GM10248 (cell line): ENCODE measurements around the gene EPHA2.

Source experiments
- CTCF ChIA-PET: fragments of 300-600 bp; sonication (Branson Sonifier 250); formaldehyde crosslinking; extraction: SDS; loops from one replicate; lab custom pipeline; 2021; ENCODE audit warnings: antibody characterized with exemption; lab: Yijun Ruan, JAX
- POLR2A ChIA-PET: fragments of 350-650 bp; sonication (Branson Sonifier 250); formaldehyde crosslinking; extraction: SDS; loops from one replicate; lab custom pipeline; 2020; ENCODE audit warnings: antibody characterized with exemption; lab: Yijun Ruan, JAX
- DNase-seq: peaks from one replicate; pipeline ENCODE4 v3.0.0; 2012; ENCODE audit errors: extremely low spot score
- TF ChIP-seq, protein P1 (sequence below): IDR thresholded peaks from 2 replicates; pipeline ENCODE4 v1.5.1; 2012; ENCODE audit warnings: mild to moderate bottlenecking, low read depth; ENCODE audit errors: extremely low read depth, missing control alignments, control extremely low read depth

The EPHA2 gene

DNA sequence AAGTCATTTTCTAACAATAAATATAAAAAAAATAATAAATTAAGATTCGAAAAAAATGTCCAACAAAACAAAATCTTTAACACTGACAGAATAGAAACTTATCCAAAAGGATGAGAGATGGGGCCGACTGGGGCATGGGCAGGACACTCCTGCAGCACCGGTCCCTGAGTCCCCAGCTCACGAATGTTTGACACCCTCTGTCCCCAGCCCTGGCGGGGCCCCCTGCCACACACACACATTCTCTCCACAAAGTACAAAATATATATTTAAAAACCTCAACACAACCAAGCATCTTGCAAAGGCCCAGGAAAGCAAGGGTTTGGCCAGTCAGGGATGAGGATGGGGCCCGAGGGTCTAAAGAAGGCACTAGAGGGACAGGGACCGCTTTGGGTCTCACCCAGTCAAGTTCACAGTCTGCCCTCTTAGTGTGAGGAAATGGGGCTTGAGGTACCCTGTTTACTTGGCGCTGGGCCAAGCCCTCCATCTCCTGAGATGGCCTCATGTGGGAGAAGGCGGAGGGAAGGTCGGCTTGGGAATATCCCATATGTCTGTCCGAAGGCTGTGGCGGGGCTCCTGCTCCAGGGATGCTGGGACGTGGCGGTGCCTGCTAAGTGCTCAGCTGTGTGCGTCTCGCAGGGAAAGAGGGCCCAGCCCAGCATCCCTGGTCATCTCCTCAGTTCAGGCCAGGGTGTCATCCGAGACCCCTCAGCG, 31.3 kb downstream of the EPHA2 start:
- CTCF ChIA-PET: interaction anchor here (1.9 kb wide), 1 partner anchor 42 kb away, joined by 5 read pairs; no protein-coding TSS in a partner anchor
- DNase-seq: no peak
- POLR2A ChIA-PET: no interaction called here
- TF ChIP-seq, protein P1, sequence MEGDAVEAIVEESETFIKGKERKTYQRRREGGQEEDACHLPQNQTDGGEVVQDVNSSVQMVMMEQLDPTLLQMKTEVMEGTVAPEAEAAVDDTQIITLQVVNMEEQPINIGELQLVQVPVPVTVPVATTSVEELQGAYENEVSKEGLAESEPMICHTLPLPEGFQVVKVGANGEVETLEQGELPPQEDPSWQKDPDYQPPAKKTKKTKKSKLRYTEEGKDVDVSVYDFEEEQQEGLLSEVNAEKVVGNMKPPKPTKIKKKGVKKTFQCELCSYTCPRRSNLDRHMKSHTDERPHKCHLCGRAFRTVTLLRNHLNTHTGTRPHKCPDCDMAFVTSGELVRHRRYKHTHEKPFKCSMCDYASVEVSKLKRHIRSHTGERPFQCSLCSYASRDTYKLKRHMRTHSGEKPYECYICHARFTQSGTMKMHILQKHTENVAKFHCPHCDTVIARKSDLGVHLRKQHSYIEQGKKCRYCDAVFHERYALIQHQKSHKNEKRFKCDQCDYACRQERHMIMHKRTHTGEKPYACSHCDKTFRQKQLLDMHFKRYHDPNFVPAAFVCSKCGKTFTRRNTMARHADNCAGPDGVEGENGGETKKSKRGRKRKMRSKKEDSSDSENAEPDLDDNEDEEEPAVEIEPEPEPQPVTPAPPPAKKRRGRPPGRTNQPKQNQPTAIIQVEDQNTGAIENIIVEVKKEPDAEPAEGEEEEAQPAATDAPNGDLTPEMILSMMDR: no peak

DNA sequence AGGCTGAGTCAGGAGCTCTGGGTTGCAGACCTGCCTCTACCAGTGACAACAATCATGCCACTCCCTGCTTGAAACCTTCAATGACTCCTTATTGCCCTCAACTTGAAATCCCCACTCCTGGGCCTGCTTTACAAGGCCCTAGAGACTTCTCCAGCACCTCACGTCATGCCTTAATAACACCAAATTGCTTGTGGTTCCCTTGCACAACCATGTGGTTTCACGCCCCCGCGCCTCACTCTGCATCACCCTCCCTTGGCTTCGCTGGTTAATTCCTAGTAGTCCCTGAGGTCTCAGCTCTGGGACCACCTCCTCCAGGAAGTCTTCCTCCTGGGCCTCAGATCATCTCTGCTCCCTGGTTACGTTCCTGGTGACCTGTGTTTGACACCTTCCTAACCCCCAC, 33.0 kb downstream of the EPHA2 start:
- TF ChIP-seq, protein P1: no peak
- ChIA-PET POLR2A (interaction anchor here (0.5 kb wide), 1 partner anchor 142 kb away, joined by 4 read pairs; no protein-coding TSS in a partner anchor), CTCF (interaction anchor here (1.9 kb wide), 1 partner anchor 41 kb away, joined by 5 read pairs; no protein-coding TSS in a partner anchor)

DNA sequence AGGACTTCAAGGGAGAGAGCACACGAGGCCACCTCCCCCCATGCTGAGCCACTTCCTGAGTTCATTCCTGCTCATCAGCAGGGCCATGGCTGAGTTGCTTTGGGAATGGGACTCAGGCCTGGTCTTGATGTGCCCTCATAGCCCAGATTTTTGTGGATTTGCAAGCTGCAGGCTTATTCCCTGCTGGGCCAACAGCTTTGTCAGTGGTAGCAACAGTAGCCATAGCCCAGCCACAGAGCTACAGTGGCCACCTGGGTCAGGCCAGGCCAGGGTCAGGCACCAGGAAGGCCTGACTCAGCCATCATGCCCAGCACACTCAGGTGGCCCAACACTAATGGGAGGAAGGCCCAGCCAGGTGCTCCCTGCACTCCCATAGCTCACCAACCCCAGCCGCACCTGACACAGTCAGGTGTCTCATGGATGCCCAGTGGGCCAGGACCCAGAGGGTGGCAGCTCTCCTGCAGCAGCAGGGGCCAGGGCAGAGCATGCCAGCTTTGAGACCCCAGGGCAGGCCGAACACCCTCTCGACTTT, 33.5 kb downstream of the EPHA2 start:
- no peak for DNase-seq
- POLR2A ChIA-PET: interaction anchor here (0.5 kb wide), 1 partner anchor 143 kb away, joined by 4 read pairs; no protein-coding TSS in a partner anchor
- CTCF ChIA-PET: interaction anchor here (1.6 kb wide), 1 partner anchor 39 kb away, joined by 6 read pairs; no protein-coding TSS in a partner anchor
- TF ChIP-seq, protein P1: no peak

More for the DNA sequence above, 33.0 kb downstream of the EPHA2 start:
- no peak for DNase-seq

DNA sequence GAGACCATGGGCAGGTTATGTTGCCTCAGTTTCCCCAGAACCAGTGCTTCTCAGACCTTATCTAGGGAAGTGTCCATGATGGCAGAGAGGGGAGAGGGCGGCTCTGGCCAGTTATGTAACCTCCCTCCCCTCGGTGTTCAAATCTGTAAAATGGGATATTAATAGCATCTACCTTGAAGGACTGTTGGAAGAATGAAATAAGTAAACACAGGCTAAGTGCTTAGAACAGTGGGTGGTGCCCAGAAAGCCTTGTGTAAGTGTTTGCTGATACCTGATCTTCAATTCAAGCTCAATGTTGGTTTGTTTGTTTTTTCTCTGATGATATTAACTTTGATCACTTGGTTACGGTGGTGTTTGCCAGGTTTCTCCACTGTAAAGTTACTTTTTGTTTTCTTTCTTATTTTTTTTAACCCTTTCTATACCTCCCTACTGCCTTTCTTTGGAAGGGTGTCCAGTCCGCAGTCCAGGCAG, 34.9 kb downstream of the EPHA2 start:
- CTCF ChIA-PET: interaction anchor here (1.3 to 1.6 kb wide), 2 partner anchors 38 to 41 kb away, joined by 3 to 6 read pairs; no protein-coding TSS in a partner anchor
- TF ChIP-seq, protein P1: no peak
- no peak for DNase-seq
- POLR2A ChIA-PET: no interaction called here

DNA sequence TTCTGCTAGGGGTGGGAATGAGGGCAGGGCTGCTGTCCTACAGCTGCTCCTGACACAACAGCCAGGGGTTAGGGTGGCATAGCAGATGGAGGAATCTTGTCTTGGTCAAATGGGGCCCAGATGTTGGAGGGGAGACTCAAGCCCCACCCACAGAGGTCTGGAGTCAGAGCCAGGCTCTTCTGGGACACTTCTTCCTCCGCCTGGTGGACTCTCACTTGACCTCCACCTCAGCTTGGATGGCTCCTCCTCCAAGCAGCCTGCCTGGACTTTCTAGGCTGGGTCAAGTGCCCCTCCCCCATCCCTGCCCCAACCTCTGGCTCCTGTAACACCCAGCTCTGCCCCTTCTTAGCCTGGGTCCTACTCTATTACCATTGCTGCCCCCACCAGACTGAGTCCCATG, 35.5 kb downstream of the EPHA2 start:
- ChIA-PET CTCF (interaction anchor here (1.1 to 1.3 kb wide), 2 partner anchors 41 to 68 kb away, joined by 3 read pairs; no protein-coding TSS in a partner anchor), POLR2A (interaction anchor here (0.7 kb wide), 1 partner anchor 778 kb away, joined by 3 read pairs; no protein-coding TSS in a partner anchor)
- TF ChIP-seq, protein P1: no peak
- no peak for DNase-seq

DNA sequence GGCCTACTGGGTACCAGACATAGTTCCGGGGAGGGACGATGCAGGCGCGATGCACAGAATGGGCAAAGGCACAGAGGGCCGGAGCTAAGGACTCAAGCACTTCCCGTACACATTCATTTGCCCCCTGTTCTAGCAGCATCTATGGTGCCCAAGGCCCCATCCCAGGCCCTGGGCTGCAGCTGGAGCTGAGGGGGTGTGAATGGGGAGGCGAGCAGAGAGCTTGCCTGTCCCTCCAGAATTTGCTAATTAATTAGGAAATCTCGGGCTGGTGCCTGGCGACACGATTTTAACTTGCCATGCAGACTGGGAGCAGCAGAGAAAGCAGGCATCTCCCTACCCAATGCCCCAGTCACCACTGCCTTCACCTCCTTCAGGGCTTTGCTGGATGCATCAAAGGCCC, 35.9 kb downstream of the EPHA2 start:
- TF ChIP-seq, protein P1: no peak
- ChIA-PET CTCF (interaction anchor here (1.1 to 1.3 kb wide), 2 partner anchors 40 to 68 kb away, joined by 3 read pairs; no protein-coding TSS in a partner anchor), POLR2A (interaction anchor here (0.7 kb wide), 1 partner anchor 779 kb away, joined by 3 read pairs; no protein-coding TSS in a partner anchor)
- no peak for DNase-seq
